ENCODE results near the gene DESI2.

The DESI2 gene

GRCh38 chr1:244757091-244757939 lies 104.4 kb downstream of the DESI2 start:
- DNase-seq, result peak; percentile 82

Measured in fibroblast of skin of scalp (primary cell).